ENCODE measurements around the gene DENND1C. TPM values are rescaled to one million over a fixed set of nuclear protein-coding genes. Genes with fewer than 3 reads are reported as not detected.

DENND1C gene
- total RNA-seq, 1 experiment from 2014 or later: not detected

GRCh38 chr19:6424195-6424938 lies 57.2 kb downstream of the DENND1C start, which contains the start of gene KHSRP:
KHSRP (minus strand) TSS chr19:6424811; CDS start chr19:6424701, 110 bp downstream.
- intact Hi-C loops (cut with micrococcal nuclease; ENCODE audit: unreplicated experiment): loop anchor here (5.0 kb wide), 1 partner anchor 38 kb away; the partner anchor contains the start of gene CRB3
- TF ChIP-seq EZH2 (IDR thresholded peaks at IDR 0.05; ENCODE audit: low read depth) (no peak), CTCF (conservative IDR thresholded peaks at IDR 0.05) (no peak)
- CTCF ChIA-PET: interaction anchor here (0.6 kb wide), 1 partner anchor 52 kb away, joined by 3 read pairs; the partner anchor contains the start of gene ALKBH7
- H3K4me2 ChIP-seq: peak within 1 kb of the TSS; percentile 87
- peak within 1 kb of the TSS; percentile 18; the same call in 1 of the 2 replicates for H3K27ac ChIP-seq
- H2AFZ ChIP-seq: peak within 1 kb of the TSS; percentile 73
- H3K79me2 ChIP-seq (ENCODE audit: low read depth): peaks cover 40% of the 10 kb centered on the region
- H3K4me3 ChIP-seq: peak within 1 kb of the TSS; percentile 75
- H3K4me1 ChIP-seq (replicated peaks; ENCODE audit: insufficient read depth): peaks cover 10% of the 10 kb centered on the region
- no peaks in the 10 kb centered on the region for H3K36me3 ChIP-seq (ENCODE audit: low read depth)
- peaks cover 44% of the 10 kb centered on the region for H4K20me1 ChIP-seq (ENCODE audit: insufficient read depth)
- POLR2A ChIA-PET (ENCODE audit: unreplicated experiment): interaction anchor here (0.6 to 1.1 kb wide), 5 partner anchors 31 to 952 kb away, joined by 3 to 6 read pairs (median 4); partner anchors contain the start of gene TNFSF9
- no TSS peak for BruUV-seq (replicated peaks)
- H3K9me3 ChIP-seq (ENCODE audit: insufficient read depth, low read depth): no peaks in the 10 kb centered on the region
- no peaks in the 10 kb centered on the region for H3K27me3 ChIP-seq (ENCODE audit: insufficient read depth, low read depth)
- H3F3A ChIP-seq (ENCODE audit: insufficient read depth, low read depth): no peaks in the 10 kb centered on the region
- DNase-seq: no peak
- H3K9me2 ChIP-seq (ENCODE audit: insufficient read depth): no peaks in the 10 kb centered on the region

- no peaks in the 10 kb centered on the region for H3F3A ChIP-seq (ENCODE audit: insufficient read depth, low read depth)
- peaks cover 10% of the 10 kb centered on the region for H3K4me1 ChIP-seq (replicated peaks; ENCODE audit: insufficient read depth)
- H3K27ac ChIP-seq: no peak overlapping the region
- H4K20me1 ChIP-seq (ENCODE audit: insufficient read depth): peaks cover 44% of the 10 kb centered on the region
- no peaks in the 10 kb centered on the region for H3K9me3 ChIP-seq (ENCODE audit: insufficient read depth, low read depth)
- H2AFZ ChIP-seq: no peak overlapping the region
- H3K27me3 ChIP-seq (ENCODE audit: insufficient read depth, low read depth): no peaks in the 10 kb centered on the region
- peak overlapping the region; percentile 75 for H3K4me3 ChIP-seq
- BruUV-seq (replicated peaks): no TSS peak
- no peaks in the 10 kb centered on the region for H3K9me2 ChIP-seq (ENCODE audit: insufficient read depth)
- intact Hi-C loops (cut with micrococcal nuclease; ENCODE audit: unreplicated experiment): loop anchor here (5.0 kb wide), 1 partner anchor 39 kb away; the partner anchor contains the start of gene CRB3
- H3K79me2 ChIP-seq (ENCODE audit: low read depth): peaks cover 40% of the 10 kb centered on the region
- peak in 1 of 2 experiments; percentile 46 for DNase-seq
- CTCF ChIA-PET: no interaction called here
- TF ChIP-seq EZH2 (IDR thresholded peaks at IDR 0.05; ENCODE audit: low read depth): no peak
- POLR2A ChIA-PET (ENCODE audit: unreplicated experiment): interaction anchor here (0.6 kb wide), 1 partner anchor 227 kb away, joined by 3 read pairs; no protein-coding TSS in a partner anchor
- peak overlapping the region; percentile 87 for H3K4me2 ChIP-seq
- H3K36me3 ChIP-seq (ENCODE audit: low read depth): no peaks in the 10 kb centered on the region
These were observed 57.9 kb downstream of the DENND1C start for GRCh38 chr19:6423499-6424194.

GRCh38 chr19:6421075-6422014 lies 60.2 kb downstream of the DENND1C start:
- H3F3A ChIP-seq (ENCODE audit: insufficient read depth, low read depth): no peaks in the 10 kb centered on the region
- intact Hi-C loops (cut with micrococcal nuclease; ENCODE audit: unreplicated experiment): loop anchor here (5.0 kb wide), 1 partner anchor 41 kb away; the partner anchor contains the start of gene CRB3
- POLR2A ChIA-PET (ENCODE audit: unreplicated experiment): no interaction called here
- peaks cover 40% of the 10 kb centered on the region for H3K79me2 ChIP-seq (ENCODE audit: low read depth)
- H3K4me3 ChIP-seq: no peak overlapping the region
- no peak overlapping the region for H3K4me2 ChIP-seq
- no peak overlapping the region for H2AFZ ChIP-seq
- H4K20me1 ChIP-seq (ENCODE audit: insufficient read depth): peaks cover 49% of the 10 kb centered on the region
- no TSS peak for BruUV-seq (replicated peaks)
- H3K27ac ChIP-seq: no peak overlapping the region
- H3K27me3 ChIP-seq (ENCODE audit: insufficient read depth, low read depth): no peaks in the 10 kb centered on the region
- no peaks in the 10 kb centered on the region for H3K9me3 ChIP-seq (ENCODE audit: insufficient read depth, low read depth)
- no peaks in the 10 kb centered on the region for H3K36me3 ChIP-seq (ENCODE audit: low read depth)
- CTCF ChIA-PET: interaction anchor here (0.6 kb wide), 1 partner anchor 11 kb away, joined by 8 read pairs; no protein-coding TSS in a partner anchor
- TF ChIP-seq CTCF (conservative IDR thresholded peaks at IDR 0.05) (no peak), EZH2 (IDR thresholded peaks at IDR 0.05; ENCODE audit: low read depth) (no peak)
- no peaks in the 10 kb centered on the region for H3K9me2 ChIP-seq (ENCODE audit: insufficient read depth)
- peaks cover 10% of the 10 kb centered on the region for H3K4me1 ChIP-seq (replicated peaks; ENCODE audit: insufficient read depth)
- no peak for DNase-seq

All from PC-9 (cell line).